ENCODE results near the gene AK5. TPM values are rescaled to one million over a fixed set of nuclear protein-coding genes. Genes with fewer than 3 reads are reported as not detected.

The AK5 gene
- total and polyA plus RNA-seq, 4 donors, result 14.7 to 76.0 (median 58.4) TPM

GRCh38 chr1:77446841-77447555 lies 165.2 kb downstream of the AK5 start:
- no peak for DNase-seq (ENCODE audit: low read depth in 4 of 6, low spot score in 6 of 6)
- no peaks in the 10 kb centered on the region for H3K9me3 ChIP-seq (ENCODE audit: control insufficient read depth, insufficient read depth, low read length)
- no peaks in the 10 kb centered on the region for H3K36me3 ChIP-seq (ENCODE audit: control insufficient read depth, insufficient read depth, low read length)
- H3K27ac ChIP-seq (ENCODE audit: low read depth, low read length), result no peak overlapping the region
- no peaks in the 10 kb centered on the region for H3K27me3 ChIP-seq (ENCODE audit: control insufficient read depth, insufficient read depth, low read length)
- no peaks in the 10 kb centered on the region for H3K4me1 ChIP-seq (ENCODE audit: control insufficient read depth, insufficient read depth, low read length)
- WGBS (ENCODE audit: insufficient coverage), result 81% methylated on average over 4 of the region's 4 CpGs
- no peak overlapping the region for H3K4me3 ChIP-seq (ENCODE audit: low read depth, low read length)

GRCh38 chr1:77447669-77448068 lies 165.8 kb downstream of the AK5 start:
- Histone ChIP-seq H3K4me3 (ENCODE audit: low read depth, low read length) (no peak overlapping the region), H3K27me3 (ENCODE audit: control insufficient read depth, insufficient read depth, low read length) (no peaks in the 10 kb centered on the region), H3K36me3 (ENCODE audit: control insufficient read depth, insufficient read depth, low read length) (no peaks in the 10 kb centered on the region), H3K27ac (ENCODE audit: low read depth, low read length) (no peak overlapping the region), H3K4me1 (ENCODE audit: control insufficient read depth, insufficient read depth, low read length) (no peaks in the 10 kb centered on the region), H3K9me3 (ENCODE audit: control insufficient read depth, insufficient read depth, low read length) (no peaks in the 10 kb centered on the region)
- no peak for DNase-seq (ENCODE audit: low read depth in 4 of 6, low spot score in 6 of 6)
- WGBS (ENCODE audit: insufficient coverage), result 100% methylated on average over 2 of the region's 2 CpGs

DNA sequence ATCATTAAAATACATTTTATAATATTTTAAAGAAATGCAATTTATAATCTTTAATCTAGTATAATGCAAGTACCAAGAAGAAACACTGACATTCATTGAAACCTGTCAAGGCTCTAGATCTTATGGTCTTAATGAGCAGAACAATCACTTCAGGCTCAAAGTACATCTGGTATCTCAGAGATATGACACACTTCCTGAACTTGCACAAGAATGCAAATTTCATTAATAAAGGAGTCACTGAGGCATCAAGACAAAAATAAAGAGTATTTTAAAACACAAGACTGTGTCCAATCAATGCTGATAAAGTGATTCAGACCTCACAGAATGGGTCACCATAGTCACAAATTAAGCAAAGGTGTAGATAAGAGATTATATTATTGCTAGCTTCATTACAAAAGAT lies 178.1 kb downstream of the AK5 start:
- Histone ChIP-seq H3K4me3 (ENCODE audit: low read depth, low read length) (no peak overlapping the region), H3K27ac (ENCODE audit: low read depth, low read length) (no peak overlapping the region), H3K27me3 (ENCODE audit: control insufficient read depth, insufficient read depth, low read length) (no peaks in the 10 kb centered on the region), H3K4me1 (ENCODE audit: control insufficient read depth, insufficient read depth, low read length) (no peaks in the 10 kb centered on the region), H3K9me3 (ENCODE audit: control insufficient read depth, insufficient read depth, low read length) (no peaks in the 10 kb centered on the region), H3K36me3 (ENCODE audit: control insufficient read depth, insufficient read depth, low read length) (no peaks in the 10 kb centered on the region)
- no peak for DNase-seq (ENCODE audit: low read depth in 4 of 6, low spot score in 6 of 6)

- DNase-seq (ENCODE audit: low read depth in 4 of 6, low spot score in 6 of 6), result no peak
- WGBS (ENCODE audit: insufficient coverage), result no CpG with 5 or more reads among the region's 4 CpGs
- Histone ChIP-seq H3K4me3 (ENCODE audit: low read depth, low read length) (no peak overlapping the region), H3K36me3 (ENCODE audit: control insufficient read depth, insufficient read depth, low read length) (no peaks in the 10 kb centered on the region), H3K27ac (ENCODE audit: low read depth, low read length) (no peak overlapping the region), H3K4me1 (ENCODE audit: control insufficient read depth, insufficient read depth, low read length) (no peaks in the 10 kb centered on the region), H3K27me3 (ENCODE audit: control insufficient read depth, insufficient read depth, low read length) (no peaks in the 10 kb centered on the region), H3K9me3 (ENCODE audit: control insufficient read depth, insufficient read depth, low read length) (no peaks in the 10 kb centered on the region)
These were observed 179.9 kb downstream of the AK5 start for GRCh38 chr1:77461691-77462090.

GRCh38 chr1:77463216-77463615 lies 181.4 kb downstream of the AK5 start:
- no CpG with 5 or more reads among the region's 1 CpG for WGBS (ENCODE audit: insufficient coverage)
- no peak for DNase-seq (ENCODE audit: low read depth in 4 of 6, low spot score in 6 of 6)
- no peak overlapping the region for H3K4me3 ChIP-seq (ENCODE audit: low read depth, low read length)
- H3K9me3 ChIP-seq (ENCODE audit: control insufficient read depth, insufficient read depth, low read length), result no peaks in the 10 kb centered on the region
- H3K27ac ChIP-seq (ENCODE audit: low read depth, low read length), result no peak overlapping the region
- peaks cover under 1% of the 10 kb centered on the region for H3K4me1 ChIP-seq (ENCODE audit: control insufficient read depth, insufficient read depth, low read length)
- no peaks in the 10 kb centered on the region for H3K36me3 ChIP-seq (ENCODE audit: control insufficient read depth, insufficient read depth, low read length)
- H3K27me3 ChIP-seq (ENCODE audit: control insufficient read depth, insufficient read depth, low read length), result no peaks in the 10 kb centered on the region

- Histone ChIP-seq H3K27ac (ENCODE audit: low read depth, low read length) (no peak overlapping the region), H3K4me1 (ENCODE audit: control insufficient read depth, insufficient read depth, low read length) (peaks cover 6% of the 10 kb centered on the region), H3K4me3 (ENCODE audit: low read depth, low read length) (no peak overlapping the region), H3K9me3 (ENCODE audit: control insufficient read depth, insufficient read depth, low read length) (no peaks in the 10 kb centered on the region), H3K36me3 (ENCODE audit: control insufficient read depth, insufficient read depth, low read length) (no peaks in the 10 kb centered on the region), H3K27me3 (ENCODE audit: control insufficient read depth, insufficient read depth, low read length) (no peaks in the 10 kb centered on the region)
- peak in 1 of 6 donors; percentile 37 for DNase-seq (ENCODE audit: low read depth in 4 of 6, low spot score in 6 of 6)
- WGBS (ENCODE audit: insufficient coverage), result no CpG with 5 or more reads among the region's 2 CpGs
These were observed 183.3 kb downstream of the AK5 start for GRCh38 chr1:77465139-77465538.

DNA sequence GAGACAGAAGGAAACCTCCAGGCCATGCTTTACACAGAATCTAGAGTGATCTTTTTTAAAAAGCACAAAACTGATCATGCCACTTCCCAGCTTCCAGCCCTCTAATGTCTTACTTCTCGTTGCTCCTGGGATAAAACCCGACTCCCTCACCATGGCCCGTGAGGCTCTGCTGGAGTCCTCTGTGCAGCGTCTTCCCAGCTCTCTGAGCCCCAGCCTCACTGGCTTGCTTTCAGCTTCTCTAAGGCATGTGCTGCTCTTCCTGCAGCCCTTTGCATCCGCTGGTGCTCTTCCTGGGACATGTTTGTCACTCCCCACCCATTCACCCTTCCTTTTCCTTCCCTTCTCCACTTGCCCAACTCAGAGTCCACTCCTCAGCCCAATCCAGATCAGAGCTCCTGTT lies 184.1 kb downstream of the AK5 start:
- no peaks in the 10 kb centered on the region for H3K9me3 ChIP-seq (ENCODE audit: control insufficient read depth, insufficient read depth, low read length)
- no peak for DNase-seq (ENCODE audit: low read depth in 4 of 6, low spot score in 6 of 6)
- 86% methylated on average over 5 of the region's 5 CpGs for WGBS (ENCODE audit: insufficient coverage)
- H3K36me3 ChIP-seq (ENCODE audit: control insufficient read depth, insufficient read depth, low read length), result no peaks in the 10 kb centered on the region
- peaks cover 6% of the 10 kb centered on the region for H3K4me1 ChIP-seq (ENCODE audit: control insufficient read depth, insufficient read depth, low read length)
- H3K4me3 ChIP-seq (ENCODE audit: low read depth, low read length), result no peak overlapping the region
- H3K27ac ChIP-seq (ENCODE audit: low read depth, low read length), result no peak overlapping the region
- no peaks in the 10 kb centered on the region for H3K27me3 ChIP-seq (ENCODE audit: control insufficient read depth, insufficient read depth, low read length)

DNA sequence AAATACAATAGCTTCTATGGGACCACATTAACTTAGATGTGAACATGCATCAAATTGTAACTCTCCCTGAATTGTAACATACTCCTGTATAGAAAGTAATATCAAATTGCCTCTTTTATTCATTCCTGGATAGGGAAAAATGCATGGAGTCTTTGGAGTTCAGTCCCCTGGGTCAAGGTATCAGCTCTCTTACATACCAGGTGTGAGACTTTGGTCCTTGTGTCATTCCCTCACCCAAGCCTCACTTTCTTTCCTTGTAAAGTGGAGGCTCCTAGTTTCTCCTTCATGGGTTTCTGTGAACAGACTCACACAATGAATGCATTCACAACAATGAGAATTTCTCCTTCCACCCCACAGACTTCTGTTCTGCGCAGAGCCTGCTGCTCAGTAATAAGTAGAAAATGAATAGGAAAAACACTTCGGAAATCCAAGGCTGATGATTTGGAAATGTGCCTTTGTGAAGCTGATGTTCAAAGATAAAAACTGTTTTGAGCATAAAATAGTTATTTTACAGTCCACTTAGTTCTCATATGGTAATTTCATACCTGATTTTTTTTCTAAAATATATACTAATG lies 185.3 kb downstream of the AK5 start:
- Histone ChIP-seq H3K9me3 (ENCODE audit: control insufficient read depth, insufficient read depth, low read length) (no peaks in the 10 kb centered on the region), H3K36me3 (ENCODE audit: control insufficient read depth, insufficient read depth, low read length) (no peaks in the 10 kb centered on the region), H3K27ac (ENCODE audit: low read depth, low read length) (no peak overlapping the region), H3K27me3 (ENCODE audit: control insufficient read depth, insufficient read depth, low read length) (no peaks in the 10 kb centered on the region), H3K4me1 (ENCODE audit: control insufficient read depth, insufficient read depth, low read length) (peaks cover 6% of the 10 kb centered on the region), H3K4me3 (ENCODE audit: low read depth, low read length) (no peak overlapping the region)
- no peak for DNase-seq (ENCODE audit: low read depth in 4 of 6, low spot score in 6 of 6)
- no CpG with 5 or more reads among the region's 2 CpGs for WGBS (ENCODE audit: insufficient coverage)

- Histone ChIP-seq H3K27ac (ENCODE audit: low read depth, low read length) (no peak overlapping the region), H3K27me3 (ENCODE audit: control insufficient read depth, insufficient read depth, low read length) (no peaks in the 10 kb centered on the region), H3K36me3 (ENCODE audit: control insufficient read depth, insufficient read depth, low read length) (no peaks in the 10 kb centered on the region), H3K4me1 (ENCODE audit: control insufficient read depth, insufficient read depth, low read length) (peaks cover 6% of the 10 kb centered on the region), H3K4me3 (ENCODE audit: low read depth, low read length) (no peak overlapping the region), H3K9me3 (ENCODE audit: control insufficient read depth, insufficient read depth, low read length) (no peaks in the 10 kb centered on the region)
- no peak for DNase-seq (ENCODE audit: low read depth in 4 of 6, low spot score in 6 of 6)
- no CpG with 5 or more reads among the region's 2 CpGs for WGBS (ENCODE audit: insufficient coverage)
These were observed 185.9 kb downstream of the AK5 start for GRCh38 chr1:77467741-77468140.

DNA sequence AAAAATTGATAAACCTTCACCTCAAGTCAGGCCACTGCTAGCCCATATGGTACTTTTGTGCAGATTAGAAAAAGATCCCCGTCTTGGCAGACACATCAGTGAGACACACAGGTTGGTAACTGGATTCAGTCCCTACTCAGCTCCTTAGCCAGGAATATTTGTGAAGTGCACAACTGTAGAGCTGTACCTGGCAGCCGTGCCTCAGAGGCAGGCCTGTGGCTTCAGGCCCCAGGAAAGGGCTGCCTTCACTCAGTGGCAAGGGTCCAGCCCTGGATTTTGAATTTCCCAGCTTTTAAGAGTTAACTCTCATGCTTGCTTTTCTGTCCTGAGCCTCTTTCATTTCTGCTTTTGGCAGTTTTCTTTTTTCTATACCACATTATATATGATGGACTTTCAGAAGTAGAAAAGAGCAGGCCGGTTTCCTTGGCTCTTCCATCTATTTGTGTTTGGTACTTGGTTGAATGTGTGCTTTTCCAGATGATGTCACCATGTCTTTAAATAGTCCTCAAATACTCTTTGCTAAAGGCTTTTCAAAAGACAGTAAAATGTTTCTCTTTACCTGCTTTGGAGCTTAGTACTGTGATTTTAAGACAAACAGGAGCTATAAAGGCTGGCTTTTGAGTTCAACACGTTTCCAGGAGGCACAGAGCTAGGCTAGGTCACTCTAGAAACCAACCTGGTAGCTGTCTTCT lies 186.6 kb downstream of the AK5 start:
- 52% methylated on average over 2 of the region's 4 CpGs for WGBS (ENCODE audit: insufficient coverage)
- no peak for DNase-seq (ENCODE audit: low read depth in 4 of 6, low spot score in 6 of 6)
- Histone ChIP-seq H3K36me3 (ENCODE audit: control insufficient read depth, insufficient read depth, low read length) (no peaks in the 10 kb centered on the region), H3K27me3 (ENCODE audit: control insufficient read depth, insufficient read depth, low read length) (no peaks in the 10 kb centered on the region), H3K4me3 (ENCODE audit: low read depth, low read length) (no peak overlapping the region), H3K9me3 (ENCODE audit: control insufficient read depth, insufficient read depth, low read length) (no peaks in the 10 kb centered on the region), H3K4me1 (ENCODE audit: control insufficient read depth, insufficient read depth, low read length) (peaks cover 6% of the 10 kb centered on the region), H3K27ac (ENCODE audit: low read depth, low read length) (peak overlapping the region; percentile 1)
